ENCODE data around the gene FAM13A.

FAM13A gene

DNA sequence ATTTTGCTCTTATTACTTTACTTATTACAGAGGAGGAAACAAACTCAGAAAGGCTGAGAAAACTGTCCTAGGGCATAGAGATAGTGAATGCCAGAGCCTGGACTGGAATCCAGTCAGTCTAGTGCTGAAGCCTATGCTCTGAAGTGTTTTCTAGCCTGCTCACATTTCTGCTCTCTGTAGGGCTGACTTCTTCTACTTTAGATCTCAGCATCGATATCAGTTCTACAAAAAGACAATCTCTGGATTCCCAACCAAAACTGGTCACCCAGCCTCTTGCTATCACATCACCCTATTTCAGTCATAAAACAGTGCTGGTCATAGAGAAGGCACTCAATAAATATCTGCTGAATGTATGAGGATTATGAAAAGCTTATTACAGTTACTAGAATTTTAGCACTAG, 87.2 kb downstream of the FAM13A start:
- H3K9me3 ChIP-seq (replicated peaks; ENCODE audit: low read length): no peaks in the 10 kb centered on the region
- no peaks in the 10 kb centered on the region for H3K36me3 ChIP-seq (ENCODE audit: insufficient read depth, low read length)

DNA sequence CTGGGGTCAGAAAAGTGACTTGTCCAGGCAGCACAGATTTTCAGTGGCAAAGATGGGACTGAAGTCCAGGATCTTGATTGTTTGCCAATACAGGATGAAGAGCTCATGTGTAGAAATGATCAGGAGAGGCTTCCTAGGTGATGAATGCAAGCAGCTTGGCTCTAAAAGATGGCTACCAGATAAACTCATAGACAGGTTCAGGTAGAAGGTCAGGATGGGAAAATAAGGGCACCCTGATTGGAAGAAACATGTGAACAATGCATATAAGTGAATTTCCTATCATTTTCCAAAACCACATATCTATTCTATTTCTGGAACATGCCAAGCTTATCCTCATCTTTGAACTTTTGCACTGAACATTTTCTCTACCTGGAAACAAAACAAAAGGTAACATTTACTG, 87.7 kb downstream of the FAM13A start:
- no peak overlapping the region for H3K9ac ChIP-seq (ENCODE audit: low read depth, low read length)
- H3K9me3 ChIP-seq (replicated peaks; ENCODE audit: low read length): no peaks in the 10 kb centered on the region
- H3K4me1 ChIP-seq (ENCODE audit: control insufficient read depth, insufficient read depth, low read length): peaks cover under 1% of the 10 kb centered on the region
- no peaks in the 10 kb centered on the region for H3K36me3 ChIP-seq (ENCODE audit: insufficient read depth, low read length)
- no peak overlapping the region for H3K4me3 ChIP-seq (ENCODE audit: low read length)
- H3K4me2 ChIP-seq (ENCODE audit: low read length): no peak overlapping the region
- H3K27me3 ChIP-seq (ENCODE audit: control insufficient read depth, insufficient read depth, low read length): no peaks in the 10 kb centered on the region

More for the DNA sequence above, 87.2 kb downstream of the FAM13A start:
- H3K9ac ChIP-seq (ENCODE audit: low read depth, low read length): no peak overlapping the region
- H3K4me1 ChIP-seq (ENCODE audit: control insufficient read depth, insufficient read depth, low read length): no peaks in the 10 kb centered on the region
- no peaks in the 10 kb centered on the region for H3K27me3 ChIP-seq (ENCODE audit: control insufficient read depth, insufficient read depth, low read length)
- no peak overlapping the region for H3K4me2 ChIP-seq (ENCODE audit: low read length)
- no peak overlapping the region for H3K4me3 ChIP-seq (ENCODE audit: low read length)

DNA sequence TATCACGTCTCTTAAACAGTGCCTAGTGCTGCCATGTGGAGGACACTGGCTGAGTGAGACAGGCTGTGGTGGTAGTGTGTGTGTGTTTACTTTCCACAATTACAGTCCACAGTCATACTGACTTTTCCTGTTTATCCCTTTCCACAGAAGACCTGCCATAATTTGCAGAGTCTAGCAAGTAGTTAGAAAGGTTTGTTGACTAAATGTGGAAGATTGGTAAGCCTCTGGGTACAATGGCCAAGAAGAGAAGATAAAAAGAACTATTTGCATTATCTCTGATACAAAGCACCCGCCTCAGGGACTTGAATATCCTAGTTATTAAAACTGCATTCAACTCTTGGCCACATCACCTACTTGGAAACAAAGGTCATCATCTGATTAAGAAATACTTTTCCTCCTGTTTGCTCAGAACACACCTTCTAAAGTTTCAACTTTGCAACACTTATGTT, 89.1 kb downstream of the FAM13A start:
- H3K9ac ChIP-seq (ENCODE audit: low read depth, low read length): no peak overlapping the region
- no peaks in the 10 kb centered on the region for H3K9me3 ChIP-seq (replicated peaks; ENCODE audit: low read length)
- no peak overlapping the region for H3K4me3 ChIP-seq (ENCODE audit: low read length)
- H3K27me3 ChIP-seq (ENCODE audit: control insufficient read depth, insufficient read depth, low read length): no peaks in the 10 kb centered on the region
- H3K4me1 ChIP-seq (ENCODE audit: control insufficient read depth, insufficient read depth, low read length): peaks cover 11% of the 10 kb centered on the region
- no peak overlapping the region for H3K4me2 ChIP-seq (ENCODE audit: low read length)
- H3K36me3 ChIP-seq (ENCODE audit: insufficient read depth, low read length): no peaks in the 10 kb centered on the region

DNA sequence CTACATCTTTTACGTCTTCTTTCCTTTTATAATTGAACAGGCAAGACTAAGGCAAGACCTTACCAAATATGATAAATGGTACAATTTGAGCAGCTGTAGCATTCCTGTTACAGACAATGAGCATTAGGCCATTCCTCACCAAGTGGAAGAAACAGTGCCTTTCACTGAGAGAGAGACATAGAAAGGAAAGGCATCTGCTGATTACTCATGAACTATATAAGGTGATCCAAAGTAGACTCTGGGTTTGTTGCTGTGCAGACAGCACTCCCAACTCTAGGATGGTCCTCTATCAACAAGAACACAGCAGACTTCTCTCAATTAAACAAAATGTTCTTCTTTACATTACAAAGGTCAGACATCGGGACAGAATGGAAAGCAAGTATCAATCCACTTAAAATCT, 91.9 kb downstream of the FAM13A start:
- Histone ChIP-seq H3K36me3 (ENCODE audit: insufficient read depth, low read length) (no peaks in the 10 kb centered on the region), H3K4me3 (ENCODE audit: low read length) (no peak overlapping the region), H3K9ac (ENCODE audit: low read depth, low read length) (no peak overlapping the region), H3K9me3 (replicated peaks; ENCODE audit: low read length) (no peaks in the 10 kb centered on the region), H3K4me1 (ENCODE audit: control insufficient read depth, insufficient read depth, low read length) (peaks cover 11% of the 10 kb centered on the region), H3K27me3 (ENCODE audit: control insufficient read depth, insufficient read depth, low read length) (no peaks in the 10 kb centered on the region), H3K4me2 (ENCODE audit: low read length) (no peak overlapping the region)

DNA sequence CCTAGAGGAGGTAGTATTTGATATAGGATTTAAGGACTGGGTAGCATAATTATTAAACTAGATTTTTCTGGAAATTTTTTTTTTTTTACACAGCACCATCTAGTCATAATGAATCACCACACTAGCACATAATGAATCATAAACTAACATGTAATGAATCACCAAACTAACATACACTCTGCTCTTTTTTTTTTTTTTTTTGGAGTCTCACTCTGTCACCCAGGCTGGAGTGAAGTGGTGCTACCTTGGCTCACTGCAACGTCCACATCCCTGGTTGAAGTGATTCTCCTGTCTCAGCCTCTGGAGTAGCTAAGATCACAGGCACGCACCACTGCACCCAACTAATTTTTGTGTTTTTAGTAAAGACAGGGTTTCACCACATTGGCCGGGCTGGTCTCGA, 92.5 kb downstream of the FAM13A start:
- Histone ChIP-seq H3K9ac (ENCODE audit: low read depth, low read length) (peak overlapping the region; percentile 16), H3K4me1 (ENCODE audit: control insufficient read depth, insufficient read depth, low read length) (peaks cover 11% of the 10 kb centered on the region)

DNA sequence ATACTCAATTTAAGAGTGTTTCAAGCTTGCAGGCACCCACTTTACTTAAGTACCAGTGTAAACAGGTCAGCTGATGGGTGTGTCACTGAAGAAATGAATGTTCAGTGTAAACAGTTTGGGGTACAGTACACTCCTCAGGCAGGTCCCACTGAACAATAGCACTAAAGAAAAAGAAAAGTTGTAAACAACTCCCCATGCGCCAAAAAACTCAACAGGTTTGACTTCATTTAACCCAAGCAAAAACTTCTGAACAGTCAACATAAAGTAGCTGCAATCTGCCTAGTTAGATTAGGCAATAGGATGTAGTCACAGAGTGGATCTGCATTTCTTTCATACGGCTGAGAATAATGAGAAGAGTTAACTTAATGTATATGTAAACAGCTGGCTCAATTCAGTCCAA, 93.2 kb downstream of the FAM13A start:
- Histone ChIP-seq H3K4me3 (ENCODE audit: low read length) (no peak overlapping the region), H3K9me3 (replicated peaks; ENCODE audit: low read length) (no peaks in the 10 kb centered on the region)

More for the DNA sequence above, 92.5 kb downstream of the FAM13A start:
- H3K4me3 ChIP-seq (ENCODE audit: low read length): no peak overlapping the region
- no peaks in the 10 kb centered on the region for H3K9me3 ChIP-seq (replicated peaks; ENCODE audit: low read length)
- H3K4me2 ChIP-seq (ENCODE audit: low read length): no peak overlapping the region
- H3K36me3 ChIP-seq (ENCODE audit: insufficient read depth, low read length): no peaks in the 10 kb centered on the region
- H3K27me3 ChIP-seq (ENCODE audit: control insufficient read depth, insufficient read depth, low read length): no peaks in the 10 kb centered on the region

DNA sequence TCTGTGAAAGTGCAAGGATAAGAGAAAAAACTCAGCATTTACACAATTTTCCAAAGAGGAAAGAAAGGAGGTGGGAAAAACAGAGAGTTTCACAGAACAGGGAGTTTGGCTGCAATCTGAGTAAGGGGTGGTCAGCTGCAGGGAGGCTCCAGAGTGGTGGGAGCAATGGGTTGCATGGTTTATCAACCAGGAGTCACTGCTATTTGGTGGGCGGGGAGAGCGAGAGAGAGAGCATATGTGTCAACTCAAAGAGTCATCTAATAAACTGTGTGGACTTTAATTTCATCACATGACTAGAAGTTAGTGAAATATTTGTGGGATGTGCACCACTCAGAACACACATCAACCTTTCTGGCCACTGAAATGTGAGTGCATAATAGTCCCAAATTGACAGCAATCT, 94.6 kb downstream of the FAM13A start:
- Histone ChIP-seq H3K36me3 (ENCODE audit: insufficient read depth, low read length) (no peaks in the 10 kb centered on the region), H3K9me3 (replicated peaks; ENCODE audit: low read length) (no peaks in the 10 kb centered on the region), H3K4me2 (ENCODE audit: low read length) (no peak overlapping the region), H3K9ac (ENCODE audit: low read depth, low read length) (no peak overlapping the region), H3K27me3 (ENCODE audit: control insufficient read depth, insufficient read depth, low read length) (no peaks in the 10 kb centered on the region), H3K4me1 (ENCODE audit: control insufficient read depth, insufficient read depth, low read length) (peaks cover 11% of the 10 kb centered on the region), H3K4me3 (ENCODE audit: low read length) (no peak overlapping the region)

More for the DNA sequence above, 93.2 kb downstream of the FAM13A start:
- H3K9ac ChIP-seq (ENCODE audit: low read depth, low read length): peak overlapping the region; percentile 16
- no peaks in the 10 kb centered on the region for H3K27me3 ChIP-seq (ENCODE audit: control insufficient read depth, insufficient read depth, low read length)
- H3K4me1 ChIP-seq (ENCODE audit: control insufficient read depth, insufficient read depth, low read length): peaks cover 11% of the 10 kb centered on the region
- no peak overlapping the region for H3K4me2 ChIP-seq (ENCODE audit: low read length)
- no peaks in the 10 kb centered on the region for H3K36me3 ChIP-seq (ENCODE audit: insufficient read depth, low read length)

DNA sequence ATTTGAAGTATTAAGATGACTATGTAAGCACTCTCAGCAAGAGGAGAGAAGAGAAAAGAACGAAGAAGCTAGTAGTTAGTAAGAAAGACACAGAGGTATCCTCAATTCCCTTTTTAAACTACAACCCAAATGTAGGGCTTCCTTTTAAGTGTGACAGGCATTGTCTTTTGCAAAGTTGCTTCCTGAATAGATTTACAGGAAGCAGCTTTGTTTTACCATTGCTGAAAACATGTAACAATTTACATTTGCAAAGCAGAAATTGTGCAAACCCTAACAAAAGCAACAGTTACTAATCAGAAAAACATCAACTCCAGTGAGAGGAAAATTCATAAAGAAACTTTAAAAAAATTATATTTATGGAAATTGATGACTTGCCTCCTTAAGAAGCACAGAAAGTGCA, 96.4 kb downstream of the FAM13A start:
- Histone ChIP-seq H3K4me2 (ENCODE audit: low read length) (no peak overlapping the region), H3K36me3 (ENCODE audit: insufficient read depth, low read length) (no peaks in the 10 kb centered on the region), H3K27me3 (ENCODE audit: control insufficient read depth, insufficient read depth, low read length) (no peaks in the 10 kb centered on the region), H3K4me1 (ENCODE audit: control insufficient read depth, insufficient read depth, low read length) (peaks cover 11% of the 10 kb centered on the region), H3K9me3 (replicated peaks; ENCODE audit: low read length) (no peaks in the 10 kb centered on the region), H3K9ac (ENCODE audit: low read depth, low read length) (no peak overlapping the region), H3K4me3 (ENCODE audit: low read length) (no peak overlapping the region)

DNA sequence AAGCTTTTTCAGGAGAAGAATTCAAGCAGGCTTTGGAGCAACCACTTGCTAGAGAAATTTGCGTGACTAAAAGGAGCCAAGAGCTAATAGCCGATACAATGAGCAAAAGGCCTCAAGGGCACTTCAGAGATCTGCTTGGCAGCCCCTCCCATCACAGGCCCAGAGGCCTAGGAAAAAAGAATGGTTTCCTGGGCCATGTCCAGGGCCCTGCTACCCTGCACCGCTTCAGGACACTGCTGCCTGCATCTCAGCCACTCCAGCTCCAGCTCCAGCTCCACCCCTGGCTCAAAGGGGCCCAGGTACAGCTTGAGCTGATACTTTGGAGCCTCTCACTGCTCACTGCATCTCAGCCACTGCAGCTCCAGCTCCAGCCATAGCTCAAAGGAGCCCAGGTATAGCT, 98.9 kb downstream of the FAM13A start:
- Histone ChIP-seq H3K9me3 (replicated peaks; ENCODE audit: low read length) (no peaks in the 10 kb centered on the region), H3K27me3 (ENCODE audit: control insufficient read depth, insufficient read depth, low read length) (no peaks in the 10 kb centered on the region), H3K36me3 (ENCODE audit: insufficient read depth, low read length) (no peaks in the 10 kb centered on the region), H3K9ac (ENCODE audit: low read depth, low read length) (no peak overlapping the region), H3K4me2 (ENCODE audit: low read length) (no peak overlapping the region), H3K4me3 (ENCODE audit: low read length) (no peak overlapping the region), H3K4me1 (ENCODE audit: control insufficient read depth, insufficient read depth, low read length) (peaks cover 5% of the 10 kb centered on the region)

DNA sequence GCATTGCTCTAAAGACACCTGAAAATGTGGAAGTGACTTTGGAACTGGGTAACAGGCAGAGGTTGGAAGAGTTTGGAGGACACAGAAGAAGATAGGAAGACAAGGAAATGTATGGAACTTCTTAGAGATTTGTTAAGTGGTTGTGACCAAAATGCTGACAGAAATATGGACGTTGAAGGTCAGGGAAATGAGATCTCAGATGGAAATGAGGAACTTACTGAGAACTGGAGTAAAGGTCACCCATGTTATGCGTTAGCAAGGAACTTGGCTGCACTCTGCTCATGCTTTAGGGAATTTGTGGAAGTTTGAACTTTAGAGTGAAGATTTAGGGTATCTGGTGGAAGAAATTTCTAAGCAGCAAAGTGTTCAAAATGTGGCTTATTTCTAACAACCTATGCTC, 99.4 kb downstream of the FAM13A start:
- H3K4me1 ChIP-seq (ENCODE audit: control insufficient read depth, insufficient read depth, low read length): peaks cover 5% of the 10 kb centered on the region
- H3K27me3 ChIP-seq (ENCODE audit: control insufficient read depth, insufficient read depth, low read length): no peaks in the 10 kb centered on the region
- H3K4me3 ChIP-seq (ENCODE audit: low read length): no peak overlapping the region
- H3K9me3 ChIP-seq (replicated peaks; ENCODE audit: low read length): no peaks in the 10 kb centered on the region
- no peak overlapping the region for H3K4me2 ChIP-seq (ENCODE audit: low read length)
- H3K9ac ChIP-seq (ENCODE audit: low read depth, low read length): no peak overlapping the region
- H3K36me3 ChIP-seq (ENCODE audit: insufficient read depth, low read length): no peaks in the 10 kb centered on the region

DNA sequence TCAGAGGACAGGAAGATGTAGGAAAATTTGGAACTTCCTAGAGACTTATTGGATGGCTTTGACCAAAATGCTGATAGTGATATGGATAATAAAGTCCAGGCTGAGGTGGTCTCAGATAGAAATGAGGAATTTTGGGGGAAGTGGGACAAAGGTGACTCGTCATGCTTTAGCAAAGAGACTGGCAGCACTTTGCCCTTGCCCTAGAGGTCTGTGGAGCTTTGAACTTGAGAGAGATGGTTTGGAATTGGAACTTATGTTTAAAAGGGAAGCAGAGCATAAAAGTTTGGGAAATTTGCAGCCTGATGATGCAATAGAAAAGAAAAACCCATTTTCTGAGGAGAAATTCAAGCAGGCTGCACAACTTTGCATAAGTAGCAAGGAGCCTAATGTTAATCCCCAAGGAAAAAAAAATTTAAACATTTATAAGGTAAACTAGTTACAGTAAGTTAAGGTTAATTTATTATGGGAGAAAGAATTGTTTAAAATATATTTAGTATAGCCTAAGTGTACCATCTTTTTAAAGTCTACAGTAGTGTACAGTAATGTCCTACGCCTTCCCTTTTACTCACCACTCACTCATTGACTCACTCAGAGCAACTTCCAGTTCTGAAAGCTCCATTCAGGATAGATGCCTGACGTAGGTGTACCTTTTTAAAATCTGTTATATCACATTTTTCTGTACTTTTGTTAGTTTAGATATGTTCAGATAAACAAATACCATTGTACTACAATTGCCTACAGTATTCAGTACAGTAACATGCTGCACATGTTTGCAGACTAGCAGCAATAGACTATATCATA, 101.2 kb downstream of the FAM13A start:
- Histone ChIP-seq H3K4me3 (ENCODE audit: low read length) (no peak overlapping the region), H3K9me3 (replicated peaks; ENCODE audit: low read length) (no peaks in the 10 kb centered on the region), H3K4me1 (ENCODE audit: control insufficient read depth, insufficient read depth, low read length) (peaks cover 5% of the 10 kb centered on the region), H3K9ac (ENCODE audit: low read depth, low read length) (no peak overlapping the region), H3K36me3 (ENCODE audit: insufficient read depth, low read length) (no peaks in the 10 kb centered on the region), H3K4me2 (ENCODE audit: low read length) (no peak overlapping the region), H3K27me3 (ENCODE audit: control insufficient read depth, insufficient read depth, low read length) (no peaks in the 10 kb centered on the region)

DNA sequence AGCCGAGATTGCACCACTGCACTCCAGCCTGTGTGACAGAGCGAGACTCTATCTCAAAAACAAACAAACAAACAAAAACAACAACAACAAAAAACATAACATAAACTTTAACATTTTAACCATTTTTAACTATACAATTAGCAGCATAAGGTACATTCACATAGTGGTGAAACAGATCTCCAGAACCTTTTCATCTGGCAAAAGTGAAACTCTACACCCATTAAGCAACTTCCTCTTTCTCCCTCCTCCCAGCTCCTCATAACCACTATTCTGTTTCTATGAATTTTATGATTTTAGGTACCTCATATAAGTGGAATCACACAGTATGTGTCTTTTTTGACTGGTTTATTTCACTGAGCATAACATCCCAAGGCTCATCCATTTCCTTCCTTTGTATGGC, 103.6 kb downstream of the FAM13A start:
- Histone ChIP-seq H3K9me3 (replicated peaks; ENCODE audit: low read length) (no peaks in the 10 kb centered on the region), H3K4me2 (ENCODE audit: low read length) (no peak overlapping the region), H3K4me3 (ENCODE audit: low read length) (no peak overlapping the region), H3K27me3 (ENCODE audit: control insufficient read depth, insufficient read depth, low read length) (no peaks in the 10 kb centered on the region), H3K4me1 (ENCODE audit: control insufficient read depth, insufficient read depth, low read length) (peaks cover 5% of the 10 kb centered on the region), H3K9ac (ENCODE audit: low read depth, low read length) (no peak overlapping the region), H3K36me3 (ENCODE audit: insufficient read depth, low read length) (no peaks in the 10 kb centered on the region)
